ENCODE data around the gene CD81. TPM values are rescaled to one million over a fixed set of nuclear protein-coding genes. Genes with fewer than 3 reads are reported as not detected.

Gene CD81
- total RNA-seq, 4 donors from 2014 or later, result 110 to 265 (median 125) TPM

GRCh38 chr11:2365571-2366210, 11.4 kb upstream of the CD81 start:
- no peak for DNase-seq
- WGBS, 2 donors, result 86 to 88% methylated on average over 6 to 14 of the region's 16 CpGs
- no peak for TF ChIP-seq POLR2A (IDR thresholded peaks at IDR 0.05)
- no peak for TF ChIP-seq CTCF (IDR thresholded peaks at IDR 0.05)
- Histone ChIP-seq H3K27ac (no peak overlapping the region), H3K36me3 (no peaks in the 10 kb centered on the region), H3K4me3 (no peak overlapping the region), H3K4me1 (peaks cover 0 to 31% (median 7%) of the 10 kb centered on the region in 3 donors), H3K9me3 (no peaks in the 10 kb centered on the region), H3K27me3 (peaks cover 0 to 41% (median 0%) of the 10 kb centered on the region in 4 donors)
- intact Hi-C loops (cut with DNase I), result no loop called here

- no peaks in the 10 kb centered on the region for H3K36me3 ChIP-seq
- TF ChIP-seq CTCF (IDR thresholded peaks at IDR 0.05) (no peak), POLR2A (IDR thresholded peaks at IDR 0.05) (no peak)
- peak overlapping the region in 1 of 4 donors; percentile 10 for H3K4me3 ChIP-seq
- no peak for DNase-seq
- intact Hi-C loops (cut with DNase I), result no loop called here
- H3K4me1 ChIP-seq, result peaks cover 0 to 31% (median 7%) of the 10 kb centered on the region in 3 donors
- H3K9me3 ChIP-seq, result no peaks in the 10 kb centered on the region
- H3K27ac ChIP-seq, result no peak overlapping the region
- WGBS, 2 donors, result 41 to 45% methylated on average over 3 to 6 of the region's 11 CpGs
- peaks cover 0 to 41% (median 0%) of the 10 kb centered on the region in 4 donors for H3K27me3 ChIP-seq
Observed at GRCh38 chr11:2366276-2366675, 10.8 kb upstream of the CD81 start.

GRCh38 chr11:2366733-2367132, 10.4 kb upstream of the CD81 start:
- Histone ChIP-seq H3K27me3 (peaks cover 0 to 38% (median 0%) of the 10 kb centered on the region in 4 donors), H3K27ac (no peak overlapping the region), H3K4me1 (peaks cover 0 to 31% (median 7%) of the 10 kb centered on the region in 3 donors), H3K36me3 (no peaks in the 10 kb centered on the region), H3K4me3 (no peak overlapping the region), H3K9me3 (no peaks in the 10 kb centered on the region)
- TF ChIP-seq CTCF (IDR thresholded peaks at IDR 0.05) (no peak), POLR2A (IDR thresholded peaks at IDR 0.05) (no peak)
- intact Hi-C loops (cut with DNase I), result no loop called here
- 79 to 93% methylated on average over 3 to 5 of the region's 7 CpGs for whole genome bisulfite sequencing, 2 donors
- DNase-seq, result no peak

GRCh38 chr11:2367266-2368160, 9.6 kb upstream of the CD81 start:
- TF ChIP-seq CTCF (IDR thresholded peaks at IDR 0.05) (no peak), POLR2A (IDR thresholded peaks at IDR 0.05) (no peak)
- 50 to 52% methylated on average over 2 to 13 of the region's 17 CpGs for WGBS, 2 donors
- H3K4me3 ChIP-seq, result no peak overlapping the region

More at GRCh38 chr11:2367266-2368160, 9.6 kb upstream of the CD81 start:
- intact Hi-C loops (cut with DNase I), result no loop called here
- no peak for DNase-seq
- peaks cover 0 to 31% (median 7%) of the 10 kb centered on the region in 3 donors for H3K4me1 ChIP-seq
- H3K9me3 ChIP-seq, result no peaks in the 10 kb centered on the region
- peaks cover 0 to 35% (median 0%) of the 10 kb centered on the region in 4 donors for H3K27me3 ChIP-seq
- no peak overlapping the region for H3K27ac ChIP-seq
- no peaks in the 10 kb centered on the region for H3K36me3 ChIP-seq
